NCI-H774 (cell line): ENCODE measurements around the gene ERO1A.
"Not testable (repeated sequence)": the region's sequence is repeated elsewhere in the genome, so short reads cannot be mapped to it uniquely, and the experiment has no call there.

ENCODE experiments used
- DNase-seq: peaks from one replicate; lab custom pipeline; 2025; lab: John Stamatoyannopoulos, UW

Gene ERO1A, protein sequence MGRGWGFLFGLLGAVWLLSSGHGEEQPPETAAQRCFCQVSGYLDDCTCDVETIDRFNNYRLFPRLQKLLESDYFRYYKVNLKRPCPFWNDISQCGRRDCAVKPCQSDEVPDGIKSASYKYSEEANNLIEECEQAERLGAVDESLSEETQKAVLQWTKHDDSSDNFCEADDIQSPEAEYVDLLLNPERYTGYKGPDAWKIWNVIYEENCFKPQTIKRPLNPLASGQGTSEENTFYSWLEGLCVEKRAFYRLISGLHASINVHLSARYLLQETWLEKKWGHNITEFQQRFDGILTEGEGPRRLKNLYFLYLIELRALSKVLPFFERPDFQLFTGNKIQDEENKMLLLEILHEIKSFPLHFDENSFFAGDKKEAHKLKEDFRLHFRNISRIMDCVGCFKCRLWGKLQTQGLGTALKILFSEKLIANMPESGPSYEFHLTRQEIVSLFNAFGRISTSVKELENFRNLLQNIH

DNA sequence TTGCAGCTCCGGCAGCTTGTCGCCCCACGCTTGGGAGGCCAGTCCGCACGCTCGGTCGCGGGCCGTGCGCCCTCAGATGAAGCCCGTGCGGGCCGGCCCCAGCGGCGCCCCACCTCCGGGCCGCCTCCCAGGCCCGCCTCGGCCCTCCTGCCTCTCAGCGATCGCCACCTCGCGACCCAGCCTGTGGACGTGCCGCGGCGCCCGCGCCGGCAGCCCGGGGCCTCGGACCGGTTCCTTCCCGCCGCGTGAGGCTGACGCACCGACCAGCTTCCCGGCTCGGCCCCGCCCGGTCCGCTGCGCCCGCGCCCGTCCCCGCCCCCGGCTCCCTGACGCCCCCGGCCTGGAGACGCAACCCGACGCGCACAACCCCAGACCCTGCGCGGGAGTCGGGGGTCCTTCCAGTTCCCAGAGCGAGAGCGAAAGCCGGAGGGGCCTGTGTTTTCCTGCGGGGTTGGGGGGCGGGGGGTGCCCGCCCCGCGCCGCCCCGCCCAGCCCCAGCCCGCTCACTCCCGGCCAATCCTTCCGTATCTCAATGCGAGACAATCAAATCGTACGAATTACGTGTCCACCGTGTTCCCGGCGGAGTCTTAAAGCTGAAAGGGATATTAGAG is at the start of gene ERO1A:
Gene ERO1A (minus strand): TSS at position 78 of the 611 bp plus-strand sequence. CDS start 77 bp downstream, at position 1.
- peak; percentile 66 for DNase-seq

DNA sequence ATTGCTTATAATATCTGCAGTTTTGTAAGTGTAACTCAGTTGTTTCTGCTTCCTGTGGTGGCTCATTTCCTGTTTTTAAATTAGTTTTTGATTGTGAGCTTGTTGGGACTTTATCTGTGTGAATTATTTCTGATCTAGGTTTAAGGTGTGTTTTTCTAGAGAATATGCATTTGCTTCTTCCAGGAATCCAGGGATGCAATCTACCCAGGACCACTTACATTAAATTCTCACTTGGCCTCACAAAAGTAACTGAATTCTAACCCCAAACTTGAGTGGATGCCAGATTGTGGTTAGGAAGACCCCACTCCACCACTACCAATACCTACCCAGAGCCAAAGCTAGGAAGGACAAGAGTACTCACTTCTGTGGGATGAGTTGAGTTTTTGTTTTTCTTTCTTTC is 46.5 kb upstream of the ERO1A start:
- no peak for DNase-seq

DNA sequence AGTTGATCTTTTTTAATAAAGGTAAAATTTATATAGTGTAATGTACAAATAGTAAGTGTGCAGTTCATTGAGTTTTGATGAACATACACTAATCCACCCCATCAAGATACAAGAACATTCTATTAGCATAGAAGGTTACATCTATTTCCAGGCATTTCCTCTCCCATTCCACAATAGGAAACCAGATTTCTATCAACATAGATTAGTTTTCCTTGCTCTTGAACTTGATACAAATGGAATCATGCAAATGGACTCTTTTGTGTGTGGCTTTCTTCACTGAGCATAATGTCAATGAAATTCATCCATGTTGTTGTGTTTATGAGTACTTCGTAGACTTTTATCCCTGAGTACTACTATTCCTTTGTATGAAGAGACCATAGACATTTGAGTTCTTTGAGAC is 45.4 kb upstream of the ERO1A start:
- DNase-seq: no peak

DNA sequence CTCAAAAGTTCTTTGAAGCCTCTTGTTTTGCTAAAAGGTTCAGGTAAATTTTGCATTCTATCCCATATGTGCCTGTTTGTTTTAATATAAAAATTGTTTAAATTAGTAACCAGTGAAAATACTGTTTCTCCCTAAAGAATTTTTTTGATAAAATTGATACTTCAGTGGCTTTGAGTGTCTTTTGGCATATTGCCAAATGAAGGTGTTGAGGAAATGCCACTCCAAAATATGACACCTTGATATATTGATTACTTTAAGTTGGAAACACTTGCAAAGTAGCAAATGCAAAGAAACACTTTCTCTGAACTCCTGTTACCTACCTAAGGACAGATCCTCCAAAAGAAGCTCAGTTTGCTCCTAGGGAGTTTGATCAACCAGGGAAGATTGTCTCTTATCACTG is 43.1 kb upstream of the ERO1A start:
- no peak for DNase-seq

DNA sequence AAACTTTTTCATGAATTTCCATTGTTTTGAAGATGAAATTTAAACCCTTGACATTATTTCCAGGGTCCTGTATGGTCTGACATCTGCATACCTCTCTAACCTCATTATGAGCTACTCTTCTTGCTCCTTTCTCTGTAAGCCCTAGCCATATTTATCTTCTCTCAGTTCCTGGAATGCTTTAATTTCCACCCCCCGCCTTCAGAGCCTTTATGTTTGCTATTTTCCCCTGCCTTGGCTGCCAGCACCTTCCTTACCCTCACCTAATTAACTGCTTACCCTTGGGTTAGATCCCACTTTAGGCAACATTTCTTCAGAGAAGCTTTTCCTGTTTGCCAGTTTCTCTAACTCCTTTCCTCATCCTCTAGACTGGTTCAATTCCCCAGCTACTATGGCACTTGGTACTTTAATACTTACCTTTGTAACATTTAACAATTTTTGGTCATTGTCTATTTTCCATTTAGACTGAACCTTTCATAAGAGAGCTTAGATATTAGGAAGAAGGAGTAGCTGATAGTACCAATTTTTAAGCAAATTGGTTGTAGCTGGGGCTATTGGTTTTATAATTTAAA is 40.6 kb upstream of the ERO1A start:
- no peak for DNase-seq

DNA sequence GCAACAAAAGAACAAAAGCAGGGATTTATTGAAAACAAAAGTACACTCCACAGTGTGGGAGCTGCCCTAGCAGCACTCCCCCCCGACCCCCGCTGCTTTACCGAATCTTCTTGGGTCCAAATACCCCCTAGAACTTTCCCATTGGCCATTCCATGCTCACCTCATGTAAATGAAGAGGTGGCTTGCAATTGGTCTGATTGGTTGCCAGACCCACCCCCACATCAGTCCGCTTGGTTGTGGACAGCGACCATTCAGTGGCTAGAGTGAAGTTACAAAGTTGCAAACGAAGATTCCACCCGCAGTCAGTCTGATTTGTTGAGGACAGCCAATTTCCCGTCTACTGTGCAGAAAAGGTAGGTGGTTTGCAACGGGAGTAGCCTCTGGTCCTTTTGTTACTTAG is 38.5 kb upstream of the ERO1A start:
- no peak for DNase-seq

DNA sequence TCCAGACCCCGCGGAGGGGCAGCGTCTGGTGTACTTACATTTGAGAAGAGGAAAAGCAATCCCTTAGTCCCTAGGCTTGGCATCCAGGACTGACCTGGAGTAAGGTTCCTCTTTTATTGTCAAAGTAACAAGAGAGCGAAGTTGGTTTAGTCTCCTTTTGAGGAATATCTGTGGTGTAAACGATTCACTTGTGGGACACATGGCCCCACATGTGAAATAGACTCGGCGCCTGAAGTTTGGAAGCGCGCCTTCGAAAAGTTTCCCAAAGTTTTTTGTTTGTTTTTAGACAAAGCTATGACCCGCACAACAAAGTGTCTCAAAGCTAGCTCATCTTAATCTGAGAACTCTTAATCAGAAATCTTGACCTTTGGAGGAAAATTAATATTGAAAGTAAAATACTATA is 35.4 kb upstream of the ERO1A start:
- DNase-seq: no peak

DNA sequence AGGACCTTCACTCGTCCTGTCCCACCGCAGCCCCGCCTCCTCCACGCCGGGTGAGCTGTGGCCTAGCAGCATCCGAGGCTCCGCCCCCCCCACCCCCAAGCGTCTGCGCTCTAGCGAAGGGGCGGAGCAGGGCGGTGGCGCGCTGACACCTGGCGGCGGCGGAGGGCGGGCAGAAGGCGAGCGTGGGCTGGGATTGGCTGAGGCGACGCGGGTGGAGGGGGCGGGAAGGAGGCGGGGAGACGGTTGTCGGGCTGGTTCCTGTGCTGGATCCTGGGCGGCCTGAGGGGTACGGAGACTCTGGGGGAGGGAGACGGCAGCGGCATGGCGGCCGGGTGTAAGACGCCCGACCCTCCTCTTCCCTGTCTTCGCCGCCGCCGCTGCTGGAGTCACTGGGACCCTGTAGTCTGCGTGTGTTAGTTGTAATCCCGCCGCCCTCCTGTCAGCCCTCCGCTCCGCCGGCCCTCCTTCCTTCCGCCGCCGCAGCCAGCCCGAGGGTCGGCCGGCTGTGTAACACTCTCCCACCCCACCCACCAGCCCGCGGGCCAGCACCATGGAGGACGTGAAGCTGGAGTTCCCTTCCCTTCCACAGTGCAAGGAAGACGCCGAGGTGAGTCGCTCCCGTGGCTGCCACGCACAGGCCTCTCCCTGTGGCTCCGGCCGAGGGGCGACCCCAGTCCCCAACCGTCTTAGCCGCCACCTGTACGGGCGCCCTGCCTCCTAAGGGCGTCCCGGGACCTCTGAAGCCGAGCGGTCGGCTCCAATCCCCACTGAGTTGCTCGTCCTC is 34.8 kb upstream of the ERO1A start, which contains the start of gene STYX:
Gene STYX (plus strand): TSS at position 242 of the 784 bp plus-strand sequence. CDS start 309 bp downstream, at position 551.
- peak; percentile 93 for DNase-seq

DNA sequence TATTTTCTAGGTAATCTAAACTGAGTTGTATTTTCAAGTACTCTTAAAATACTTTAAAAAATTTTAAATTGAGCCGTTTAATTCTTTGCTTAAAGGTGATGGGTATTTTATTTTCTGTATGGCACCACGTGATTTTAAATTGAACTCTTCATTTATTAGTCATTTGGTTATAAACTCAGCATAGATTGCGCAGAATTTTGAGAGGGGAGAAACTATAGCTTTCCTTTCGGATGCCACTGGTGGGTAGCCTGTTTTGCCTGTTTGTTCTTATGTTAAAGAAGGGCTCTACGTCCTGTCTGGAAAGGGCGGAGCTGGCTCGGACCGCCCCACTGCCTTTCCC is 34.2 kb upstream of the ERO1A start:
- DNase-seq: no peak

DNA sequence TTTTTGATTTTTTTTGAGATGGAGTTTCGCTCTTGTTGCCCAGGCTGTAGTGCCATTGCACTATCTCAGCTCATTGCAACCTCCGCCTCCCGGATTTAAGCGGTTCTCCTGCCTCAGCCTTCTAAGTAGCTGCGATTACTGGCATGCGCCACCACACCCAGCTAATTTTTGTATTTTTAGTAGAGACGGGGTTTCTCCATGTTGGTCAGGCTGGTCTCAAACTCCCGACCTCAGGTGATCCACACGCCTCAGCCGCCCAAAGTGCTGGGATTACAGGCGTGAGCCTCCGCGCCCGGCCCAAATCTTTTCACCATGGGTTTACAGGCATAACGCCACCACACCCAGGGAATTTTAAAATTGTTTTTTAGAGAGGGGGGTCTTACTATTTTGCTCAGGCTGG is 33.7 kb upstream of the ERO1A start:
- DNase-seq: not testable (repeated sequence)

DNA sequence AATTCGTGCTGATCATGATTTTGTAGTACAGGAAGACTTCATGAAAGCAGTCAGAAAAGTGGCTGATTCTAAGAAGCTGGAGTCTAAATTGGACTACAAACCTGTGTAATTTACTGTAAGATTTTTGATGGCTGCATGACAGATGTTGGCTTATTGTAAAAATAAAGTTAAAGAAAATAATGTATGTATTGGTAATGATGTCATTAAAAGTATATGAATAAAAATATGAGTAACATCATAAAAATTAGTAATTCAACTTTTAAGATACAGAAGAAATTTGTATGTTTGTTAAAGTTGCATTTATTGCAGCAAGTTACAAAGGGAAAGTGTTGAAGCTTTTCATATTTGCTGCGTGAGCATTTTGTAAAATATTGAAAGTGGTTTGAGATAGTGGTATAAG is 32.2 kb upstream of the ERO1A start:
- DNase-seq: not testable (repeated sequence)

DNA sequence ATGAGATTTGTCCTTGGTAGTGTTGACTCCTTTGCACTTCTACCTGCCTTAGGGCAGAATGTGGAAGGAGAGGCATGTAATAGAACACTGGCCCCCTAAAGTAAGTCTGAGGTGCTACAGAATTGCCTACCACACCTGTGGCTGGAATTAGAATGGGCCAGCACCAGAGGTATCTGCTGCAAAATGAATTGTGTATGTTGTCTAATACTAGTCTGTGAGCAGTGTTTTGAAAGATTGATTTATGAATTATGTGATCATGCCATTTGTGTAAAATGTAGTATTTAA is 28.9 kb upstream of the ERO1A start:
- DNase-seq: no peak

DNA sequence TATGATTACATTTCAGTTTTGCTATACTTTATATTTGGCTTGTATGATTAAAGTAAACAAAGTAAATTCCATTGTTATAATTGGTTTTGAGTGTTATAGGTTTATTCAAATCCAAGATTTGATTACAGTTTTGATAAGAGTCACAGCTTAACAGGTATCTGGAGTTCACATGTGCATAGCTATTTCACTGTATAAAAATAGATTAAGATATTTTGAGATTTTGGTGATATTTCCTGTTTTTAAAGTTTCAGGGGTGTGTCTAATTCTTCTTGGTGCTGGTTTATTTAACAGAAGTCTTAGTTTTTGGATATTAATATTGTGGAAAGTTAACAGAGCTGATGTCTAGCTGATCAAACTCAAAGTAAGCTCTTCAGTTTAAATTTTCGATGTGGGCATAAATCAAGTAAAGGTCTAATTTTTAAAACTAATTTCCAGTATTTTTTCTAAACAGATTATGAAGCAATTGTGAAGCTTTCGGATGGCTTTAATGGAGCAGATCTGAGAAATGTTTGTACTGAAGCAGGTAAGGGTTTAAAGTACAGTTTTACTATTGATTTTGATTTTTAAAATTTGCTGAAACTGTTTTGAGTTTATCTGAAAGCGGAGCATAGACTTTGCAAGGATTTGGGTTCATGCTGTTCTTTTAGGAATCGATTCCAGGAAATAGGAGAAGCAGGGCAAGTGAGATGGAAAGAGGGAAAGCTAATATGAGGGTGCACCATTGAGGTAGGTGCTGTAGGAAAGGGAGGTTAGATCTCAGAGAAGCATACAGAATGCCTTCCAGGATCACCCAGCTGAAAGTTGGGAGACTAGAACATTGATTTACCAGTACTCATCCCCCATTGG is 28.4 kb upstream of the ERO1A start:
- DNase-seq: no peak

DNA sequence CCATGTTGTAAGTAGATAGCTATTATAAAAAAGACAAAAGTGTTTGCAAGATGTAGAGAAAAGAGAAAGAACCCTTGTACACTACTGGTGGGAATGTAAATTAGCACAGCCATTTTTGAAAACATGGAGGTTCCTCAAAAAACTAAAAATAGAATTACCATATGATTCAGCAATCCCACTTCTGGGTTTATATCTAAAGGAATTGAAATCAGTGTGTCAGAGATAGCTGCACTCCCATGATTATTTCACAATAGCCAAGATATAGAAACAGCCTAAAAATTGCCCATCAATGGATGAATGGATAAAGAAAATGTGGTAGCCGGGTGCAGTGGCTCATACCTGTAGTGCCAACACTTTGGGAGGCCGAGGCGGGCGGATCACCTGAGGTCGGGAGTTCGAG is 20.8 kb upstream of the ERO1A start:
- DNase-seq: no peak

DNA sequence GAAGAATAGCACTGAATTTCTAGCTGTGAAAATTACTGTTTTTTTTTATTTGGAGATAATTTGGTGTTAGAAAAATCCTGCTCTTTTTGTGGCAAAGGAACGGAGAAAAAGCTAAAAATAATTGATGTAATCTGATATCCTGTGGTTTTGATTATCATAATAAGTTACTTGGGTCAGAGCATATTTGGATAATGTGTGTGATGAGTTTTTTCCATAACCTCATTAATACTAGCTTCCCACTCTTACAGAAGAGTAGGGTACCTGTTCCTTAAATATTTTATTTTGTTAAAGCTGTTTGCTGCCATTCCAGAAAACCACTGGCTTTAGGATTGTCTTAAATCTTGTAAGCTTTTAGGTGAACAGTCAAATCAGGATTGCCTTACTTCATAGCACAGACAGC is 16.3 kb upstream of the ERO1A start:
- DNase-seq: no peak

DNA sequence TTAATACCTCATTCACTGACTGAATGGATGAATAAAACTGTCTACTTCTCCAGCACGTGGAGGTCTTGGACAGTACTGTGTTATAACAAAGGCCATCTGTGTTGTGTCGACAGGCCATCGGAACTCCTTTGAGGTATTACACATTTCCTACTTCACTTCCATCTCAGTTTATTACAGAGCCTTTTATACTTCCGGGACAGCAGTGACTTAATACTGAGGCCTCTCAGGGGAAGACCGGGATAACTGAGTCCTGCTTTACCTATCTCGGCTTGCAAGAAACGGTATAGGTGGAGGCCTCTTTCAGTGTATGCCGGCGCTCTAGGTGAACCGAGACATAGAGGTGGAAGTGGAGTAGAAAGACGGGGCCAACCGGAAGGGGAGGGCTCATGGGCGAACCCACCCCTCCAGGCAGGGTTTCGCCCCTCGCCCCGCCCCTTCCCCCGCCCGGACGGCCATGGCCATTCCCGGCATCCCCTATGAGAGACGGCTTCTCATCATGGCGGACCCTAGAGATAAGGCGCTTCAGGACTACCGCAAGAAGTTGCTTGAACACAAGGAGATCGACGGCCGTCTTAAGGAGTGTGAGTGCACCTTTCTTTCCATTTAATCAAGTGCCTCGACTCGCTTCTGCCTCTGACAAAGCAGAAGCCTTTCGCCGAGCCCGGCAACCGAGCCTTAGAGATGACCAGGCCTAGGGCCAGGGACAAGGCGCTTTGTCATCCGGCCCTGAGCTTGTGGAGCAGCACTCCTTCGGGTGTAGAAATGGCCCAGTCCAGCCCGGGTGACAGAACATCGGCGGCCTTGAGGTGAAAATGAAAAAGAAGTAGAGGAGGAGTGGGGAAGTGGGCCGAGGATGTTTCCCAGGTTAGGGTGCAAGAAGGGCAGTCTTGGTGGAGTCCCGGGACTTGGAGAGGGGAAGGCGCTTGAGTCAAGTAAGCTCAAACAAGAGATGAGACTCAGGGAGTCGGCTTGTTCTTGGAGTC is 11.7 kb upstream of the ERO1A start, which contains the start of gene PSMC6:
Gene PSMC6 (plus strand): TSS at position 477 of the 983 bp plus-strand sequence. CDS start 20 bp downstream, at position 497.
- peak; percentile 63 for DNase-seq

DNA sequence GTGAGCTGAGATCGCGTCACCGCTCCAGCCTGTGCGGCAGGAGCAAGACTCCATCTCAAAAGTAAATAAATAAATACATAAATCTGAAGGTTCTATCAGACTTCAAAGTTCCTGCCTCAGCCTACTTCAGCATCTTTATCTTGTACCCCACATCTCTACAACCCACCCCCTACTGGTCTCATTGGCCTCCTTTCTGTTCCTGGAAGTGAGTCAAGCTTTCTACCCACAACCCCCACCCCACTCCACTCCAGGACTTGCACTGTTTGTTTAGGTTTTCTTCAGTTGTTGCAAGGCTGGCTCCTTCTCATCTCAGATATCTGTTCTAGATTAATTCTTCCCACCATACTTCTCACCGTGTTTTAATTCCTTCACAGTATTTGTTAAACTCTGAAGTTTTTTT is 10.9 kb upstream of the ERO1A start:
- DNase-seq: no peak

DNA sequence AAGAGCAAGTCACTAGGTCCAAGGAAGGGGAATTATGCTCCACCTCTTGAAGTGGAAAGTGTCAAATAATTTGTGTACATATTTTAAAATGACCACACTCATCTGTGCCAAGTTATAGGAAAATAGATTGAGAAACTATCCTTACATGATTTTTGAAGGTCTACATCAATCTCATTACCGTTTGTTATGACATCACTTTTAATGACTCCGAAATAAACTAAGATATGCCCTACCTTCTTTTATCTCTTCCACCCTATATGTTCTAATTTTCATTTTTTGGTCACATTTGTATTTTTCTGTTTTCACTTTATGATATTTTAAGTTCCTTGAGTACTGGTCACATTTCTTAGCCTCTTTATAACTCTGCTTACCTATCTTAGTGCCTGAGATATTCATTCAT is 8.3 kb upstream of the ERO1A start:
- DNase-seq: no peak

DNA sequence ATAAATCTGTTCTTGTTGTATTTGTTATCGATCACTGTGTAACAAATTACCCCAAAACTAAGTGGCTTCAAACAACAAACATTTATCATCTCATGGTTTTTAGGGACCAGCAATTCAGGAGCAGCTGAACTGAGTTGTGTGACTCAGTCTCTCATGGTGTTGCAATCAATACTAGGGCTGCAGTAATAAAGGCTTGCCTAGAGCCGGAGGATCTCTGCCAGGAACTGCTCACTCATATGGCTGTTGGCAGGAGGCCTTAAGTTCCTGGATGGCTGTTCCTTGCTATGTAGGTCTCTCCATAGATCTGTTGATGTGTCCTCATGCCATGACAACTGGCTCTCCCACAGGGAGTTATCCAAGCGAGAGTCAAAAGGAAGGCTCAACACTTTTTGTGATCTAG is 7.9 kb upstream of the ERO1A start:
- no peak for DNase-seq

DNA sequence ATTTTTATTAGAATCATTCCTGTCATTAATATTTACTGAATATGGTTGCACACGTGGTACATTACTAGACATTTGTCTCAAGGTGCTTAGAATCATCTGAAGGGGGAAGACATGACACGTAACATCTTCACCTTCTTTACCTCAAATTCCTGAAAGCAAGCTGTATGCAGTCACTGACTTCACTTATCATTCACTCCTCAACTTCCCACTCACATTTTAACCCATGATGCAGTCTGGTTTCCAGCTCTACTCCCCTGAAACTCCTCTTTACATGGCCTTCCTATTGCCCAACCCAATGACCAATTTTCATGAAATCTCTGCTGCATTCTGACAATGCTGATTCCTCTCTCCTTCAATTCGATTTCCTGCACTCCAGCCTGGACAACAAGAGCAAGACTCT is 5.9 kb upstream of the ERO1A start:
- no peak for DNase-seq
